H1 (cell line): ENCODE data around the gene RPP25. TPM values are rescaled to one million over a fixed set of nuclear protein-coding genes. Genes with fewer than 3 reads are reported as not detected.

Experiments
- TBP ChIP-seq: IDR thresholded peaks from 2 replicates; pipeline ENCODE4 v1.6.1; 2011; ENCODE audit warnings: low read depth, low read length, improper control_type of control experiment
- ZNF274 ChIP-seq: IDR thresholded peaks from 2 replicates; pipeline ENCODE4 v1.7.0; 2012; ENCODE audit warnings: low read length, borderline replicate concordance; ENCODE audit errors: extremely low read depth
- polyA plus RNA-seq, 7 experiments: library from polyadenylated mRNA; depleted of rRNA in 3 of 7; stranded (reverse) in 5 of 7; unstranded in 2 of 7; fragments of >200 nt in 5 of 7; fragments of 200-250 nt in 2 of 7; gene quantifications; 1 replicate in 5 of 7; 2 replicates in 1 of 7; 4 replicates in 1 of 7; pipeline versions ENCODE4 v1.2.1 to v1.2.3, GENCODE V29; 2011 to 2013; ENCODE audit warnings: missing spikeins in 2 of 7, mixed read lengths in 2 of 7
- total RNA-seq: library from RNA; stranded (reverse); fragmentation: NEBNext Ultra II Directional; extraction: Animal tissue kit (Norgen Biotek cat#: 25700); gene quantifications from 2 replicates; pipeline ENCODE4 v1.2.1, GENCODE V29; 2021

Gene RPP25
- total and polyA plus RNA-seq, 2 of the 8 experiments (the other 6 are each of a cell fraction or from before 2014, with no cell fraction given): 17.4 to 19.8 TPM

DNA sequence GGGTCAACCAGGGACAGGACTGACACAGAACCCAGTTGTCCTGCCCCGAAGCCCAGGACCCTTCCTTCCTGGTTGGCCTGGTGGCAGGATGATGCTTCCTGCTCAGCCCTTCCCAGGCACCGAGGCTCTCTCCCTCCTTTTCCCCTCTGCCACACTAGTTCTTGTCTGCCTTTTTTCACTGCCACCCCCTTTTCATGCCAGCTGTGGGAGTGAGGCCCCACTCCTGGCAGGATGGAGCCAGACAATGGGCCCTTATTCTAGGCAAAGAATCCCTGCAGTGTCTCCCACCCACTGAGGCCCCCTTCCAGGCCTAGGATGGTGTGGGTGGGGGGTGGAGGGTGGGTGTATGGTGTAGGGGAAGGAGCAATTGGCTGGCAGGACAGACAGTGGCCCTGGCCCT lies 37.7 kb upstream of the RPP25 start (continued):
- TF ChIP-seq TBP (no peak), ZNF274 (no peak)
- TF ChIP-seq, all 59 proteins: peak for 0
